ENCODE measurements around the gene DNAH6.
"Not testable (repeated sequence)": the region's sequence is repeated elsewhere in the genome, so short reads cannot be mapped to it uniquely, and the experiment has no call there.

Gene DNAH6

DNA sequence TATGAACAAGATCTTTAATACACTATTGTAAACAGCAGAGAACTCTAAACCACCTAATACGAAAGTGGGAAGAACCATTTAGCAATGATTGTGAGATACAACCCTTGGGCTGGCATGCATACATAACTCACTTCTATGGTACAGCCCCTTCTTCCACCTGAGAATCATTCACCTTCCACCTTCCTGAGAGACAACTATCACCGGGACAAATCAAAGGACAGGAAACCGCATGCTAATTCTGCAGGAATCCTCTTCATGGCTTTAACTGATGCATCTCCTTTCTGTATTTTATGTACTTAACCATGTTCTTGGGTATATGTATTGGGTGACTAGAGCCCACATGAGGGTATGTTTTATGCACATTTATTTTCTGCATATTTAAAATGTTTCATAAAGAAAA, 241.3 kb downstream of the DNAH6 start:
- no peak for DNase-seq (ENCODE audit: low spot score)

DNA sequence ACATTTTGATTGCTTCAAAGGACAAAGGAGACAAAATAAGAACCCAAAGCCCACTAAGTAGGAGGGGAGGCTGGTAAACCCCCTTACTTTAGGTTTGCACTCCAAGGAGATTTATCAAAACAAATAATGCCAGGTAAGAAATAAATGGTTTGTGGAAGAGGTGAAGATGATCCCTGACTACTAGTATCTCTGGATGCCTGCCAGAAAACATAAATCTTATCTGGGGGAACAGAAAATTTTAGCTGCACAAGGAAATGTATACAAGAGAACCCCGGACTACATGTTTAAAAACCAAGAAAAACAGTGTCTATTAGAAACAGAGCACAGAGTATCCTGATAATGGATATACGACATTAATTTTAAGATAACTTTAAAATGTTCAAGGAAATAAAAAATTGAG, 250.5 kb downstream of the DNAH6 start:
- DNase-seq (ENCODE audit: low spot score) = no peak

DNA sequence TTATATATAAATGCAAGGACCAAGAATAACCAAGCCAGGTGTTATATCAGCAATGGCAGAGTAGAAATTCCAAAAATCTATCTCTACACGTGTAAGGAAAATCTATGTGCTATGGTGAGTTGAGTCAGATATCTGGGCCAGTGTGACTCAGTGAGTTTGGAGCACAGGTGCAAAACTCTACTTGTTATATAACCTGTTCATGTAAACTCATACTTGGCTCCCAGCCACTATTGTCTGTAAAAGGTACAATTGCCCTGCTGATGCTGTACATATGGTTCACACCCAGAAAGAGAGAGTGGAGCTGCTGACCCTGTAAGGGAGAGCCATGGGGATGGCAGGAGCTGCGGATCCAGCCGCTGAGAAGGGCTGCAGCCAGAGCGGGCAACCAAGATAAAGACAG, 252.5 kb downstream of the DNAH6 start:
- DNase-seq (ENCODE audit: low spot score) = no peak

DNA sequence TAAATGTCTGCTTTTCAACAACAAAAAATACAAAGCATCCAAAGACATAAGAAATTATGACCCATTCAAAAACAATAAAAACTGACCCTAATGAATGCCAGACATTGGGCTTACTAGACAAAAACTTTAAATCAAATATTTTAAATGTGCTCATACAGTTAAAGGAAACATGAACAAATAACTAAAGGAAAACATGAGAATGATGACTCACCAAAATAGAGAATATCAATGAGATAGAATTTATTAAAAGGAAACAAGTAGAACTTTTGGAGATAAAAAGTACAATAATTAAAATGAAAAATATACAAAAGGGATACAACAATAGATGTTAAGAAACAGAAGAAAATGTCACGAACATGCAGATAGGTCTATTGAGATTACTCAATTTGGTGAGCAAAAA, 254.0 kb downstream of the DNAH6 start:
- DNase-seq (ENCODE audit: low spot score) = no peak

DNA sequence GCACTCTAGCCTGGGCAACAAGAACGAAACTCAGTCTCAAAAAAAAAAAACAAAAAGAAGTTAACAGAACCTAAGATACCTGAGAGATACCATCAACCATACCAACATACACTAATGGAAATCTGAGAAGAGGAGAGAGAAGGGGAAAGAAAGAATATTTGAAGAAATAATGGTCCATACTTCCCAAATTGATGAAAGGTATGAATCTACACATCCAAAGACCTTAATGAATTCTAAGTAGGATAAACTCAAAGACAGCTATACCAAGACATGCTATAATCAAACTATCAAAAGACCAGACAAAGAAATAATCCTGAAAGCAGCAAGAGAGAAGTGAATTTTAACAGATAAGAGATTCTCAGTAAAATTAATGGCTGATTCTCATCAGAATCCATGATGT, 255.0 kb downstream of the DNAH6 start:
- DNase-seq (ENCODE audit: low spot score) = no peak

DNA sequence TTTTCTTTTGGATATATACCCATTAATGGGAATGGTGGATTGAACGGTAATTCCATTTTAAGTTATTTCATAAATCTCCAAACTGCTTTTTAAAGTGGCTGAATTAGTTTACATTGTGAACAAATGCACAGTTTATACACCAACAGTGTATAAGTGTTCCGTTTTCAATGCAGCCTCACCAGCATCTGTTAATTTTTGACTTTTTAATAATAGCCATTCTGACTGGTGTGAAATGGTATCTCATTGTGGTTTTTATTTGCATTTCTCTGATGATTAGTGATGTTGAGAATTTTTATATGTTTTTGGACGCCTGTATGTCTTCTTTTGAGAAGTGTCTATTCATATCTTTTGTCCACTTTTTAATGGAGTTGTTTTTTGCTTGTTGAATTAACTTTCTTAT, 257.3 kb downstream of the DNAH6 start:
- DNase-seq (ENCODE audit: low spot score) = not testable (repeated sequence)

GRCh38 chr2:84776011-84776410, 259.7 kb downstream of the DNAH6 start:
- no peak for DNase-seq (ENCODE audit: low spot score)

DNA sequence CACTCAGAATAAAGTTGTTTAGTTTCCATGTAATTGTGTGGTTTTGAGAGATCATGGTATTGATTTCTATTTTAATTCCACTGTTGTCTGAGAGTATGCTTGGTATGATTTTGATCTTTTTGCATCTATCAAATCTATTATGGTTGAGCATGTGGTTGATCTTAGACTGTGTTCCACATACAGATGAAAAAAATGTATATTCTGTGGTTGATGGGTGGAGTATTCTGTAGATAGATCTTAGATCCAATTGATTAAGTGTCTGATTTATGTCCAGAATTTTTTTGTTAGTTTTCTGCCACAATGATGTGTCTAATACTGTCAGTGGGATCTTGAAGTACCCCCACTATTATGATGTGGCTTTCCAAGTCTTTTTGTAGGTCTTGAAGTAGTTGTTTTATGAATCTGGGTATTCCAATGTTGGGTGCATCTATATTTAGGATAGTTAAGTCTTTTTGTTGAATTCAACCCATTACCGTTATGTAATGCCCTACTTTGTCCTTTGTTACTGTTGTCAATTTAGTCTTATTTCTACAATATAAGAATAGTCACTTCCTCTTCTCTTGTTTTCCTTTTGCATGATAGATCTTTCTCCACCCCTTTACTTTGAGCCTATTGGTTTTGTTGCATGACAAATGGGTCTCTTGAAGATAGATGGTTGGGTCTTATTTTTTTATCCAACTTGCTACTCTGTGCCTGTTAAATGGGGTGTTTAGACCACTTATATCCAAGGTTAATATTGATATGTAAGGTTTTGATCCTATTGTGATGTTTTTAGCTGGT, 262.8 kb downstream of the DNAH6 start:
- peak; percentile 36 for DNase-seq (ENCODE audit: low spot score)

DNA sequence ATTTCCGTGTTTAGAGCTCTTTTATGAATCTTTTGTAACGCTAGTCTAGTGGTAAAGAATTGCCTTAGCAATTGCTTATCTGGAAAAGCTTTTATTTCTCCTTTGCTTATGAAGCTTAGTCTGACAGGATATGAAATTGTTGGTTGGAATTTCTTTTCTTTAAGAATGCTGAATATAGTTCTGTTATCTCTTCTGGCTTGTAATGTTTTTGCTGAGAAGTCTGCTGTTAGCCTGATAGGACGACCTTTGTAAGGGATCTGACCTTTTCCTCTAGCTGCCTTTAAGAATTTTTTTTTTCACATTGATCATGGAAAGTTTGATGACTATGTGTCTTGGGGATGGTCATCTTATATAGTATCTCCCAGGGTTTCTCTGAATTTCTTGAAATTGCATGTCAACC, 263.5 kb downstream of the DNAH6 start:
- DNase-seq (ENCODE audit: low spot score) = no peak

DNA sequence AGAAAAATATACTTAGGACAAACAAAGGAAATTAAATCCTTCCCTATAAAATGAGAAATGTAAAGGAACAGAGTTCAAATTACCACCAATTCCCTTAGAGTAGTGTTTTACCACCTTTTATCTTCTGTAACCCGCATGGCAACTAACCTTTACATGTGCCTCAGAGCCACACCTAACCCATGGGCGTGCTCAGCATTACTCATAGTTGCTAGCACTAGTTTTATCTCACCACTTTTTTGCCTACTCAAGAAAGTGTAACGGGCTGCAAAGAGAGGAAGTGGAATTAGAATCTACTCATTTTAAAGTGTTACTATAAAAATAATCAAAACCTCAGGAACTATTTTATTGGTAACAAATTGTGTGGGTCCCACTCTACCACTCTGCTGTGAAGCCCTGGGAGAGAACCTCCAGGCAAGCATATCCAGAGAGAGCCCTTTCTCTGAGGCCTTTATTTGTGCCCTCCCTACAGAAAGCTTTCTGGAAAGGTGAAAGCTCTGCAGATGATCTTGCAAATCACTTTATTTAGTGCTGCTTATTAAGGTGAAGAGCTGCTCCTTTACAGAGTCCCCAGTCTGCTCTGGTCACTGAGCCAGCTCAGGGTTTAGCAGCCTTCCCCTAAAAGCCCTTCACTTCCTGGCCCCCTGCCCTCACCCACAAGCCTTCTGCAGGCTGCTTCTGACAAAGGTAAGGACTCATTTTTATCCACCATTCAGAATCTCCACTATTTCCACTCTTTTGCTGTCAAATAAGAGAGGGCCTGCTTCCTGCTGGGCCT, 265.8 kb downstream of the DNAH6 start:
- DNase-seq (ENCODE audit: low spot score) = peak; percentile 80

DNA sequence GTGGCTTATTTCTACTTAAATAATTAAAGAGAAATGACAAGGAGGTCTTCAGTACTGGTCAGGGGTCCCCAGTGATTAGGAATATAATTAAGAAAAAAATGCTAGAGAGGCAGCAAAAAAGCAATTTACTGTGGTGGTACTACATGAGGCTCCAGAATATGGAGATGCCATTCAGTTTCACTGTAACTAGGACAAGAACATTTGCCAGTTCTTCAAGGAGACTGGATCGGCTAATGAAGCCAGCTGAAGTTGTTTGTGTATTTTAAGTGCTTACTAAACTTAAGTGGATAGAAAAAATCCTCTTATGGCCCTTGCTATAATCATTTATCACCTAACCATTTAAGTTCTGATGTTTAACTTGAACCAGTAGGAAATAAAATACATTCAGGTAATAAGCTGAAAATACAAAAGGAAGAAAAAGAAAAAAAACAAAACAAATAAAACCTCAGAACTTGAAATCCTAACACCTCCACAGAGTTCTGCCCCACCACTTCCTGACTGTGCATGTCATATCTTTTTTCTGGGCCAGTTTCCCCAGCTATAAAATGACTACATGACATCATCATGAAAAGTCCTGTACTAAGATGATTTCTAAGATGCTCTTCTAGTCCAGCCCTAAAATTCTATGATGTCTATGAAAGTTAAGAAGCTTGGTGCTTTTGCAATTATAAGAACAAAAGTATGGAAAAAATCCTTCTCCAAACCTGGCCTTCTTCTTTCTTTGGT, 266.6 kb downstream of the DNAH6 start:
- peak; percentile 74 for DNase-seq (ENCODE audit: low spot score)

GRCh38 chr2:84785950-84786349, 269.7 kb downstream of the DNAH6 start:
- no peak for DNase-seq (ENCODE audit: low spot score)

- no peak for DNase-seq (ENCODE audit: low spot score)
These were observed 270.3 kb downstream of the DNAH6 start for GRCh38 chr2:84786601-84787000.

DNA sequence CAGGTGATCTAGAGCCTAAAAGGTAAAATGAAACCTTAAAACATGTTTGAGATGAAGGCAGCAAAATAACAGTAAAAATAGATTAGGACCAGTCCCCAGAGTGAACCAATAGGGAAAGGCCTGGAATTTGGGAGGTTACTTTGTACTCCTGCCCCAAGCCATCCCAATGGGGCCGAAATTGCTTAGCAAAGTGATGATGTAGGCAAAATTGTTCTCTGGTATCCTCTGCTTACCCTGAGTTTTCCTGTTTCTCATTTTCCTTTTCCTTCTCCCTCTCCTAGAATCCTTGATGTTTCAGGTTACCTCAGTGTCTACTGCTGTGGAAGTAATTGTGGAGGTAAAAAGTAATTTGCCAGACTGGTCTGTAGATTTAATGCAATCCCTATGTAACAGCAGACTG, 271.7 kb downstream of the DNAH6 start:
- DNase-seq (ENCODE audit: low spot score) = no peak

- DNase-seq (ENCODE audit: low spot score) = no peak
These were observed 272.2 kb downstream of the DNAH6 start for GRCh38 chr2:84788498-84788897.

- DNase-seq (ENCODE audit: low spot score) = no peak
These were observed 276.7 kb downstream of the DNAH6 start for GRCh38 chr2:84792856-84793522.

- no peak for DNase-seq (ENCODE audit: low spot score)
These were observed 277.3 kb downstream of the DNAH6 start for GRCh38 chr2:84793641-84794040.

GRCh38 chr2:84796798-84797197, 280.5 kb downstream of the DNAH6 start:
- DNase-seq (ENCODE audit: low spot score) = no peak

- DNase-seq (ENCODE audit: low spot score) = no peak
These were observed 281.0 kb downstream of the DNAH6 start for GRCh38 chr2:84797271-84797670.

DNA sequence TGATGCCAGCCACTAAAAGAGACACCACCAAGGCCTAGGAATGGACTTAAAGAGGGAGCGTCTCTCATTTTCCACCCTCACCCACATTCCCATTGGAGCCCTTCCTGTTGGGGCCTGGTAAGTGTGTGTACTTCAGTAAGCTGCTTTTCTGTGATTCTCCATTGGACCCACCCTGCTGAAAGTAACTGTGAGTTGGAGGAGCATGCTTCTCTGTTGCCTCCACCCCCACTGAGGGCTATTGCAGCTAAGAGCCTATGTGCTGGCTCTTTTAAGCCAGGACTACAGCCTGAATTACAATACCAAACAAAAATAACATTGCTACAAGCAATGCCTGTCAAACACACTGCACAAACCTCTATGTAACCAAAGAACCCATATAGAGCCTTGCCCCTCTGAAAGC, 283.5 kb downstream of the DNAH6 start:
- no peak for DNase-seq (ENCODE audit: low spot score)

DNA sequence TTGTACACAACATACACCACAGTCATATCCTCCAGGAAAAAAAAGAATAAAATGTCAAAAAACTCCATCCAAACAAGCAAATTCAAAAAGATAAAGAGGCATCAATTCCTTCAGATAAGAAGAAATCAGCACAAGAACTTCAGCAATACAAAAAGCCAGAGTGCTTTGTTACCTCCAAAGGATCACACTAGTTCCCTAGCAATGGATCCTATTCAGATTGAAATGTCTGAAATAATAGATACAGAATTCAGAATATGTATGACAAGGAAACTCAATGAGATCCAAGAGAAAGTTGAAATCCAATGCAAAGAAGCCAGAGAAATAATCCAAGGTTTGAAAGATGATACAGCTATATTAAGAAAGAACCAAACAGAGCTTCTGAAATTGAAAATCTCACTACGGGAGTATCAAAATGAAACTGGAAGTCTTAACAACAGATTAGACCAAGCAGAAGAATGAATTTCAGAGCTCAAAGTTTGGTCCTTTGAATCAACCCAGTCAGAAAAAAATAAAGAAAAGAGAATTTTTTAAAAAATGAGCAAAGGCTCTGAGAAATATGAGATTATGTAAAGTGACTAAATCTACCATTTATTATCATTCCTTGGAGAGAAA, 284.0 kb downstream of the DNAH6 start:
- no peak for DNase-seq (ENCODE audit: low spot score)

GRCh38 chr2:84801811-84802210, 285.5 kb downstream of the DNAH6 start:
- no peak for DNase-seq (ENCODE audit: low spot score)
